GM12878 (cell line): Measurements from ENCODE around the gene HBP1.

Experiments used
- ELK1 ChIP-seq: IDR thresholded peaks from 2 replicates; pipeline ENCODE4 v1.6.1; 2012; ENCODE audit warnings: low read depth, low read length, improper control_type of control experiment
- POLR2A ChIP-seq: IDR thresholded peaks from 2 replicates; pipeline ENCODE4 v1.6.1; 2011; ENCODE audit warnings: low read depth, mild to moderate bottlenecking, low read length
- RUNX3 ChIP-seq: IDR thresholded peaks from 2 replicates; pipeline ENCODE4 v1.6.1; 2012; ENCODE audit warnings: low read length, inconsistent platforms
- SMC3 ChIP-seq: IDR thresholded peaks from 2 replicates; pipeline ENCODE4 v1.6.1; 2011; ENCODE audit warnings: low read length, improper control_type of control experiment, borderline replicate concordance

GRCh38 chr7:107125475-107125874 is 43.3 kb upstream of the HBP1 start:
- no peak for TF ChIP-seq ELK1
- no peak for TF ChIP-seq SMC3
- TF ChIP-seq POLR2A, result no peak
- no peak for TF ChIP-seq RUNX3
